Measurements from ENCODE around the gene MFSD8.
"Not testable (repeated sequence)": the region's sequence is repeated elsewhere in the genome, so short reads cannot be mapped to it uniquely, and the experiment has no call there.

Gene MFSD8

DNA sequence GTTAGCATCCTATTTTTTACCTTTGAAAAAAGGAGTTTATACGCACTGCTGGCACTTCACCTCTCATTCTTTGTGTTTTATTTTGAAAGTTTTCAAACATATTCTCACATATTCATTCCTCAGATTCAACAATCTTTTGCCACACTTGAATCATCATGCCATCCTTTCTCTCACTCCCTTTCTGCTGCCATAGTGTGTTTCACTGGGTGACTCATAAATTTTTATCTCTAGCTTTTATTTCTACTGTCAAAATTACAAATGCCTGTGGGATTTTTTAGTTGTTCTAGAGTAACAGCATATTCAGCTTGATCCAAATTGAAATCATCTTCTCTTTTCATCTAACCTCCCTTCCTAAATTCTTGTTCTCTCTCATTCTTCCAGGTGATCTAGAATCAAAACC, 28.0 kb downstream of the MFSD8 start:
- peak; percentile 33 for DNase-seq (ENCODE audit: low read depth, low spot score)

- not testable (repeated sequence) for DNase-seq (ENCODE audit: low read depth, low spot score)
These were observed 33.1 kb downstream of the MFSD8 start for GRCh38 chr4:127931836-127932235.

GRCh38 chr4:127930175-127930574, 34.8 kb downstream of the MFSD8 start:
- DNase-seq (ENCODE audit: low read depth, low spot score): no peak

DNA sequence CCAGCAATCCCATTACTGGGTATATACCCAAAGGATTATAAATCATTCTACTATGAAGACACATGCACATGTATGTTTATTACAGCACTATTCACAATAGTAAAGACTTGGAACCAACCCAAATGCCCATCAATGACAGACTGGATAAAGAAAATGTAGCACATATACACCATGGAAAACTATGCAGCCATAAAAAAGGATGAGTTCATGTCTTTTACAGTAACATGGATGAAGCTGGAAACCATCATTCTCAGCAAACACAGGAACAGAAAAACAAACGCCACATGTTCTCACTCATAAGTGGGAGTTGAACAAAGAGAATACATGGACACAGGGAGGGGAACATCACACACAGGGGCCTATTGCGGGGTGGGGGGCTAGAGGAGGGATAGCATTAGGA, 39.3 kb downstream of the MFSD8 start:
- DNase-seq (ENCODE audit: low read depth, low spot score): not testable (repeated sequence)

GRCh38 chr4:127922226-127922625, 42.7 kb downstream of the MFSD8 start:
- no peak for DNase-seq (ENCODE audit: low read depth, low spot score)

DNA sequence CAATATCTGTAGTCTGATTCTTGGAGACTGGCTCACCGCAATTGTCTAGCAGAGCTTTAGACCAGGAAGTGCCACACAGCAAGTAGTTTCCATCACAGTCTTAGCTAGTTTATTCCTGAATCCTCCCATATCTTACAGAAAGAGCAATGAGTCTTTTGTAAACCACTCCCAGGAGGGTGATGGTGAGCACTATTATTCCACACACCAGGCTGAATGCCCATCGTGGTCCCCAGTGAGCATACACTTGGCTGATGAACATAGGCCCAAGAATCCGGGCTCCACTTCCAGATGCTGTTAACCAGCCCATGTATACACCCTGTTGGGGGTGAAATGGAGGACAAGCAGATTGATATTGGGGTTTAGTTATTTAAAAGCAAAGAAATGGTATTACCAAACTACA, 44.5 kb downstream of the MFSD8 start:
- DNase-seq (ENCODE audit: low read depth, low spot score): no peak

- DNase-seq (ENCODE audit: low read depth, low spot score): no peak
These were observed 47.8 kb downstream of the MFSD8 start for GRCh38 chr4:127917151-127917550.

- DNase-seq (ENCODE audit: low read depth, low spot score): no peak
These were observed 48.5 kb downstream of the MFSD8 start for GRCh38 chr4:127916512-127916911.

- DNase-seq (ENCODE audit: low read depth, low spot score): no peak
These were observed 59.9 kb downstream of the MFSD8 start for GRCh38 chr4:127905029-127905428.

DNA sequence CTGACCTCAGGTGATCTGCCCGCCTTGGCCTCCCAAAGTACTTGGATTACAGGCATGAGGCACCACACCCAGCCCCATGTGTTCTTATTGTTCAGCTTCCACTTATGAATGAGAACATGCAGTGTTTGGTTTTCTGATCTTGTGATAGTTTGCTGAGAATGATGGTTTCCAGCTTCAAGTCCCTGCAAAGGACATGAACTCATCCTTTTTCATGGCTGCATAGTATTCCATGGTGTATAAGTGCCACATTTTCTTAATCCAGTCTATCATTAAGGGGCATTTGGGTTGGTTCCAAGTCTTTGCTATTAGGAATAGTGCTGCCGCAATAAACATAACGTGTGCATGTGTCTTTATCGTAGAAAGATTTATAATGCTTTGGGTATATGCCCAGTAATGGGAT, 65.3 kb downstream of the MFSD8 start:
- not testable (repeated sequence) for DNase-seq (ENCODE audit: low read depth, low spot score)

DNA sequence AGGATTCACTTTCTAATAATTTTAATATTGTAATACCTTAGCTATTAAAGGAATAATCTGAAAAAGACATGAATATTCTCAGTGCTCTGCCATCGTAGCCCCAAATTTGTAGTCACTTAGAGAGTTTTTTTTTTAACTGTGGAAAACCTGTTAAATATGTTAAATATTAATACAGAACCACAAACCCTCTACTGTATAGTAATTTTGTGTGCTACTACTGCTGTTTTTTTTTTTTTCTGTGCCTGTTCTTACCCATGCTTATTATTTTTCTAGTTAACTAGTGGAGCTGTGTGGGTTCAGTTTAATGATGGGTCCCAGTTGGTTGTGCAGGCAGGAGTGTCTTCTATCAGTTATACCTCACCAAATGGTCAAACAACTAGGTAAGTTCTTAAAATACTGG, 68.4 kb downstream of the MFSD8 start:
- DNase-seq (ENCODE audit: low read depth, low spot score): no peak

GRCh38 chr4:127896069-127896468, 68.9 kb downstream of the MFSD8 start:
- DNase-seq (ENCODE audit: low read depth, low spot score): no peak

DNA sequence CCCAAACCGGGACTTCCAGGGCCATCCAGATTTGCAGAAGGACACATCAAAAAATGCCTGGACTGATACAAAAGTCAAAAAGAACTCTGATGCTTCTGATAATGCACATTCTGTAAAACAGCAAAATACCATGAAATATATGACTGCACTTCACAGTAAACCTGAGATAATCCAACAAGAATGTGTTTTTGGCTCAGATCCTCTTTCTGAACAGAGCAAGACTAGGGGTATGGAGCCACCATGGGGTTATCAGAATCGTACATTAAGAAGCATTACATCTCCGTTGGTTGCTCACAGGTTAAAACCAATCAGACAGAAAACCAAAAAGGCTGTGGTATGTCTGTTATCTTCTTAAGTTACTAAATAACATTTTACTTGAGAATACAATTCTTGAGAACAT, 75.1 kb downstream of the MFSD8 start:
- peak; percentile 13 for DNase-seq (ENCODE audit: low read depth, low spot score)

- no peak for DNase-seq (ENCODE audit: low read depth, low spot score)
These were observed 76.4 kb downstream of the MFSD8 start for GRCh38 chr4:127888559-127888958.

GRCh38 chr4:127881563-127881864, 83.5 kb downstream of the MFSD8 start:
- DNase-seq (ENCODE audit: low read depth, low spot score): no peak

GRCh38 chr4:127880763-127881562, 84.0 kb downstream of the MFSD8 start, which contains the start of gene PLK4:
TSS of gene PLK4 (plus strand) at chr4:127880893. CDS start at chr4:127881135, 242 bp downstream.
- peak; percentile 98 for DNase-seq (ENCODE audit: low read depth, low spot score)

- DNase-seq (ENCODE audit: low read depth, low spot score): no peak
These were observed 89.2 kb downstream of the MFSD8 start for GRCh38 chr4:127875791-127876190.

- DNase-seq (ENCODE audit: low read depth, low spot score): peak; percentile 80
These were observed 94.3 kb downstream of the MFSD8 start for GRCh38 chr4:127870688-127871087.

DNA sequence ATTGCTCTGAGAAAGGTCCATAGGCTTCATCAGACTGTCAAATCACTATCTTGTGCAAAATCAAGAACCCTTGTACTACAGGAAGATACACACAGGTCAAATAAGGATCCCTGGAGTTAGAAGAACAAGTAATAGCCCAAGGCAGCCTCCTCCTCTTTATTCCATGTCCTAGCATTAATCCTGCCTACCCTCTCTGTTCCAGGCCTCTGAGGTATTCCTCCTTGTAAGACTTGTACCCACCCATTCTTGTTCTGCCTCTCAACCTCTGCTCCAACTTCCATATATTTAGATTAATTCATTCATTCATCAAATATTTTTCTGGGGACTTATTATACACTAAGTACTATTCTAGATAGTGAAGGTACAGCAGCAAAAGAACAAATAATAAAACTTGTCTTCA, 94.7 kb downstream of the MFSD8 start:
- no peak for DNase-seq (ENCODE audit: low read depth, low spot score)

- DNase-seq (ENCODE audit: low read depth, low spot score): no peak
These were observed 96.8 kb downstream of the MFSD8 start for GRCh38 chr4:127868196-127868595.
